HG02943 (cell line): ENCODE results near the gene ACSF2.
A peak's percentile ranks its signal among the peaks of the same experiment; 100 is the strongest.

Experiments used
- ATAC-seq: cut with Tn5 transposase; IDR thresholded peaks from one replicate; pipeline ENCODE4 v1.9.1; 2021; ENCODE audit warnings: mild to moderate bottlenecking, low read depth, moderate library complexity; ENCODE audit not compliant: unreplicated experiment

ACSF2 gene

DNA sequence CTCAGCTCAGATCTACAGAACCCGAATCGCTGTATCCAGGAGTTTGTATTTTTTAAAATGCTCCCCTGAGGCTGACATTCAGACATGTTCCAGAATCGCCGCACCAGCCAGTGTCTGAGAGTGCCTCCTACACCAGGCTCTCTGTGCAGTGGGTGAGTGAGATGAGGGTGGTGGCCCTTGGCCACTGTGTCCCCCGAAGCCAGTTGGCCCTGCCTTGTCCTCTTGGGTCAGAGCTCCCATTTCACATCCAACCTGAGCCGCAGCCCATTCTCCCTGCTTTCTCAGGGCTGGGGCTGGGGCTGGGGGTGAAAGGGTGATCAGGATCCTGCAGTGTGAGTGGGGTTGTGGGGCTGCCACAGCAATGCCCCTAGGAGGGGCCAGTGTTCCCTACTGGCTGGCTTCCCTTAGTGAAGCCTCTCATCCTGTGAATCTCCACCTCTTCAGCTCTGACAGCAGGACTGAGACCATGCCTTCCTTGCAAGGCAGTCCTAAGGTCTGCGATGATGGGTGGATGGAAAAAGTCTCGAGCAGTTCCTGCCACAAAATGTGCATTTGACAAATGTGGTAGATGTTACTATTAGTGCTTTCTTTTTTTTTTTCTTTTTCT lies 69.3 kb downstream of the ACSF2 start:
- no peak for ATAC-seq

DNA sequence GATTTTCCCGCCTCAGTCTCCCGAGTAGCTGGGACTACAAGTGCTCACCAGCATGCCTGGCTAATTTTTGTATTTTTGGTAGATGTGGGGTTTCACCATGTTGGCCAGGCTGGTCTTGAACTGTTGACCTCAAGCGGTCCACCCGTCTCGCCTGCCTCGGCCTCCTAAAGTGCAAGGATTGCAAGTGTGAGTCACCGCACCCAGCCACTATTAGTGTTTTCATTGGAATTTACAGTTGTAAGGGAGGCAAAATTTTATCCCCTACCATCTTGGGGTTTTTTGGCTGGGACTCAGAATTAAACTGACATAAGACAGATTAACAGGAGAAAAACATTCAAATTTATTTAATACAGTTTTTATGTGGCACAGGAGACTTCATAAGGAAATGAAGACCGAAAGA lies 69.9 kb downstream of the ACSF2 start:
- ATAC-seq = no peak

DNA sequence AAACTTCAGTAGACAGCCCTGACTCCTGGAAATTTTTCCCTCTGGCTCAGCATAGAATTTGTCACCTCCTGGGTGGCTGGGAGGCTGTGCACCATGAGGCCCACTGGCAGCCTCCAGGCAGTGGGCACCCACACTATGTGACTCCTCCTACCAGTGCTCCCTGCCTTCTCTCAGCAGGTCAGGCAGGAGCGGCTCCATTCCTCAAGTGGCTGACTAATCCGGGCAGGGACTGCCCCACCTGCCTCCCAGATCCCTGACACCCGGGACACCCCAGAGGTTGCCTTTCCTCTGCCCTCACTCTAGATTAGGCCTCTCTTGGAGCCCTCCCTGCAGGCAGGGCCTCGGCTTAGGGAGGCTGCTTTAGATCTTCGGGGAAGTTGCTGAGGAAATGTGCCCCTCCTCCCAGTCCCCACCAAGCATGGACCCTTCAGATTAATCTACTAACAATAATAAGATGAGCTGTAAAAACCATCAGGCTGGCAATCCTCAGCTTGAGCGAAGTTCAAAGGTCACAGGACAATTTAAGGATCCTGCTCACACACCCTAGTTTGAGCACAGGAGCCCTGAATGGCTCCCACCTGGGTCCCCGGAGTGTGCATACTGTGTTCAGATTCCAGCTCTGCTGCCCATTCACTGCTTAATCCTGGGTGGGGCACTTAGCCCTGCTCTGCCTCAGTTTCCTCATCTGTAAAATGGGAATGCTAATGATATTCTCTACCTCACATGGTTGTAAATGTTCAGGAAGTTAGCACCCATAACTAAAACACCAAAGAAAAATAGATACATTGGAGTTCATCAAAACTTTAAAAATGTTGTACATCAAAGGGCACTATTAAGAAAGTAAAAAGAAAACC lies 72.2 kb downstream of the ACSF2 start:
- no peak for ATAC-seq

DNA sequence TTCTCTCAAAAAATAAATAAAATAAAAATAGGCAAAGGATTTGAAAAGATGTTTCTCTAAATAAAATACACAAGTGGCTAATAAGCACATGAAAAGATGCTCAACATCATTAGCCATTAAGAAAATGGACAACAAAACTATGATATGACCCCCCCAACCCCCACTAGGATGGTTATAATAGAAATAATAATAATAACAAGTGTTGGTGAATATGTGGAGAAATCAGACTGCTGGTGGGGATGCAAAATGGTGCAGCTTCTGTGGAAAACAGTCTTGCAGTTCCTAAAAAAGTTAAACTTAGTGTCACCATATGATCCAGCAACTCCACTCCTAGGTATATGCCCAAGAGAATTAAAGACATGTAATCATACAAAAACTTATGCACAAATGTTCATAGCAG lies 73.3 kb downstream of the ACSF2 start:
- no peak for ATAC-seq

DNA sequence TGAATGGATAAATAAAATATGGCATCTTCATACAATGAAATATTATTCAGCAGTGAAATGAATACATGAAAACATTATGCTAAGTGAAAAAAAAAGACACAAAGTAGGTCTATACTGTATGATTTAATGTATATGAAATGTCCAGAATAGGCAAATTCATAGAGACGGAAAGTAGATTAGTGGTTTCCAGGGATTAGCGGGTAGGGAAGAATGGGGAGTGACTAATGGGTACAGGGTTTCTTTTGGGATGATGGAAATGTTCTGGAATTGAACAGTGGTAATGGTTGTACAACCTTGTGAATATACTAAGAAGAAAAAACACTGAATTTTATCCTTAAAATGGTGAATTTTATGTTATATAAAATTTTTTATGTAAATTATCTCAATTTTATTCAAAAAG lies 73.7 kb downstream of the ACSF2 start:
- no peak for ATAC-seq

DNA sequence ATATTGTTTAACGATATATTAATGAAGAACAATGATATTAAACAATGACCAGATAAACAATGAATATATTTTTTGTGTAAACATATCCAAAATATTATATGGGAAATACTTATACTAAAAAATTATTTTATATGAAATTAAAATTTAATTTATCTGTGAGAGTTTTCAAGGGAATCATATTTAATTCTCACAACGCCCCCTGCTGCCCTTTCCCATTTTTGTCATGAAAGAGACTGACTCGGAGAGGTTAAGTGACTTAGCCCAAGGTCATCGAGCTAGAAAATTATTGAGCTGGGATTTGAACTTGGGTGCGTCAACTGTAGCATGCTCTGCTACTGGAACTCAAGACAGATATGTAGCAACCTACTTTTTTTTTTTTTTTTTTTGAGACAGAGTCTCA lies 75.0 kb downstream of the ACSF2 start:
- no peak for ATAC-seq

DNA sequence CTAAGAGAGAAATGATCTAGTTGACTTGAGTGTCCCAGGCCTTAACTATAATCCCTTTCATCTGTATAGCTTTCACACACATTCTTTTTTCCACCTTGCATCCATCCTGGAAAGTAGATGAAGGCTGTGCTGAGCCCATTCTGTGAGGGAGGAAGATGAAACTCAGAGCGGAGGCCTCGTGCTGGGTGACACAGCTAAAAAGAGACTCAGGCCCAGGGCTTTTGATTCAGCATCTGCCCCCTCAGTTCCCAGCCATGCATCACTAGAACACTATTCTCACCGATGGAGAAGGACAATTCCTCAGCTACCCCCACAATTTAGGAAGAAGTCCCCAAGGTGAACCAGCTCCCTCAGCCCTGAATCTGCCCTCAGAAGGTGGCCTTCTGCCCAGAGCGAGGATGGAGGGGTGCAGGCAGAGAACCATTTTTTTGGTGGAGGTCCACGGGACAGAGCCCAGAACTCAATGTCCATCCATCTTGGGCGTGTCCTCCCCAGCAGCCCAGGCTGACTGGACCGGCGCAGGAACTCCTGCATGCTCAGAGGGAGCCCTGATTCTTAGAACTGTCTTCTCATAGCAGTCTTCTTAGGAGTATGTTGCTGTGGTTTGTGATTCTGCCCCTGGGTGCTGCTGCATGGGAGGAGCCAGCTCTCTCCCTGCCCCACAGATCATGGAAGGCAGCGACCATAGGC lies 76.4 kb downstream of the ACSF2 start:
- ATAC-seq = no peak

DNA sequence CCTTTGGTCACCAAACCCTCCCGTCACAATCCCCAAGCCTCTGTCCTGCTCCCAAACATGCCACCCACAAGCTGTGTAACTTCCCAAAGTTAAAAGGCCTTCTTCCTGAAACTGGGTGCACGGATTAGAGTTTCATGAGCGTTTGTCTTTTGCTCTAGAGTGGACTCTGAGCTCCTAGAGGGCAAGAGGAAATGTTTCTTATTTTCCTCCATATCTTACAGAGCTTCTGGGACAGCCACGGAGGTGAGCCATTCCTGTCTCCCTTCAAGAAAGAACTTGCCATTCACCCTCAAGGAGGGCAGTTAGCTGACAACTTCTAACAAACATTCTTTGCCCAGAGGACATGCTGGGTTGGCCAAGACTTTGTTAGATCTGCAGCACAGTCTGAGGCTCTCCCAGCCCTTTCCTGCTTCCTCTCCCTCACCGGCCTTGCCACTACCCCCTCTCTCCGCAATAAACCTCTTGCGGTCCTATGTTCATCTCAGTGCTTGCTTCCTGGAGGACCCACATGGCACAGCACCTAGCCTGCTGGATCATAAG lies 79.6 kb downstream of the ACSF2 start:
- ATAC-seq = no peak

DNA sequence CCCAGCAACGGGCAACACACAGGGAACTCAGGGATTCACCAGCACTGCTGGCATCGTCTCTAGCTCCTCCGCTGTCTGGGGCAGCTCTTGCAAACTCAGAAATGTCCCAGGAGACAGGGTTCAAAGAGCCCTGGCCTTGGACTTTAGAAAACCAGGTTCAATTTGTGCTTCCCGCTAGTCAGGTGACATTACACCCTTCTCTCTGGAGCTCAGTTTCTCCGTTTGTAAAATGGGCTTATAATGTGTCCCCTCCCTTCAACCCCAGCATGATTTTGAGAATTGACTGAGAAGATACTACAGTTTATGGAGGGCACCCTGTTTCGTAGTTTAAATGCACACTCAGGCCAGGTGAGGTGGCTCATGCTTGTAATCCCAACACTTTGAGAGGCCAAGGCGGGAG lies 80.3 kb downstream of the ACSF2 start:
- no peak for ATAC-seq

DNA sequence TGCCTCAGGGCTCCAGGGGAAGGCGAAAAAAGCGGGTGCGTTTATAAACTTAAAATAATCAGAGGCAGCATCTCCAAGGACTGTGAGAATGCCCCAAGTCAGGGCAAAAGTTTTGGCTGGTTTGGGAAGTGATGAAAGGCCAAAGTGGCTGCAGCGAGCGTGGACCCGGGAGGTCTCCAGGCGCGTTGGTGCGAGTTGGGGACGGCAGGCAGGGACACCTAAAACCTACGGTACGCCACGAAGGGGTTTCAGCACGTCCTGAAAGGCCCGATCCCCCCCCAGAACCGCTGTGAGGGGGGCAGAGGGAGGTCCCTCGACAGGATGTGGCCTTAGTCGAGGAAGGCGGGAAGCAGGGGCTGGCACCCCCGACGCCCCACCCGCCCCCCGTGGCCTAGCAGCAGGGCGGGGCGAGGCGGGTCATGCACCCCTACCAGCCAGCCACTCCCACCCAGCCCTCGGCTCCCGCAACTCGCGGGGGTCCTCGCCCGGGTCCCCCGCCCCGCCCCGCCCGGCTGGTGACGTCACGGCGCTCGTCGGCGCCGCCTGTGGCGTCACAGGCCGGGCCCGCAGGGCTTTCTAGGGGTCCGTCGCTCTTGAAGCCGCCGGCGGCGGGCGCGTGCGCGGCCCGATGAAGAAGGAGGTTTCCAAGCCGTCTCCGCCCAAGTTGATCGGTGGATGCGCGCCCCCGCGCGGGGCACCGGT lies 82.0 kb downstream of the ACSF2 start, which contains the start of gene MYCBPAP:
MYCBPAP (plus strand) TSS at position 569 of the 702 bp plus-strand sequence. CDS start 236 bp downstream, outside the sequence.
- no peak for ATAC-seq

DNA sequence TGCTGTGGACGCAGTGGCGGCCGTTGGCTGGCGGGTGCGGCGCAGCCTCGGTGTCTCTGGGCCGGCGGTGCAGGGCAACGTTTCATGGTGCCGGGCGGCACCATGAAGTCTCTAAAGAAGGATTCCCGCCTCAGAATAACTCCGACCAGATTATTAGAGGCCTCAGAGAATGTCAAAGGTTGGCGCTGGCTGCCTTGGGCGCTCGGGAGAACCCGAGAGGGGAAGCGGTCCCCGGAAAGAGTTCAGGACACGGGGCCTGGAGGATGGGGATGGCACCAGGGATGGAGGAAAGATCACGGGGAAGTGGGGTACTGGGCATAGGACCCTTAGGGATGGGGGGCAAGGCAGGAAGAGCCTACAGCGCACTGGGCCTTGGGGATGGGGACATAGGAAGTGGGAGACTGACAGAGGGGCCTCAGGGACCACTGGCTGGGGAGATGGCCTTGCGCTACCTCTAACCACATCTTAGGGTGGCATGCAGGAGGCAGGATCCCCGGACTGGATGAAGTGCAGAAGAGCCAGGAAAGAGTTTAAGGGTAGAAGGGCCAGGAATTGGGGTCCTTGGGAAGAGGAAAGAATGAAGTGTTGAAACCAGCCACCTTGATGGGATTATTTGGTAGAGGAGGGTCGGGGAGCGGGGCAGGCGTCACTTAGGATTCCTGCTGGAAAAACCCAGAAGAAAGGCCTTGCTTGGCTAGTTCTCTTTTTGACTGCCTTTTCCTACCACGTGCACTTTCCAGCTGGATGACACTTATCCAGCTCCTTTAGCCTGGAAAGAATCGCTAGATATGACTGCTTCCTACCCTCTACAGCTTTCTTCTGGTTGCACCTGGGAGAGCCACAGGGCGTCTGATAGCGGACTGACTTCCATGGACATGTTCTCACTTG lies 82.8 kb downstream of the ACSF2 start:
- ATAC-seq = no peak

DNA sequence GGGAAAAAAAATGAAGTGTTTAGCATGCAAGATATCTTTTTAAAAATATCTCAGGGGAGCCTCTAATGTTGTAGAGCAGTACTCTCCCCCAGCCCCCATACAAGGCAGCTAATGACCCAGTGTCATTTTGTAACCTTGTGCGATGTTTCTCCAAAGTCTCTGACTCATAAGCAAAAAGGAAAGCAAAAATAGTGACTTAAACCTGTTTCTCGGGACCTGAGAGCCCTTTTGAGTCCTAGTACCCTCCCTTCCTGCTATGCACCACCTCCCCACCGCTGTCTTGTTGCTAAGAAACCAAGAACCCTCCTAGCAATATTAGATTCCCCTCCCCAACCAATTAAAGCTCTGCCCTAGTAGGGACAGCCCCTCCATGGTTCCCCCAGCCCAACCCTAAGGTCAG lies 85.0 kb downstream of the ACSF2 start:
- peak; percentile 70 for ATAC-seq

DNA sequence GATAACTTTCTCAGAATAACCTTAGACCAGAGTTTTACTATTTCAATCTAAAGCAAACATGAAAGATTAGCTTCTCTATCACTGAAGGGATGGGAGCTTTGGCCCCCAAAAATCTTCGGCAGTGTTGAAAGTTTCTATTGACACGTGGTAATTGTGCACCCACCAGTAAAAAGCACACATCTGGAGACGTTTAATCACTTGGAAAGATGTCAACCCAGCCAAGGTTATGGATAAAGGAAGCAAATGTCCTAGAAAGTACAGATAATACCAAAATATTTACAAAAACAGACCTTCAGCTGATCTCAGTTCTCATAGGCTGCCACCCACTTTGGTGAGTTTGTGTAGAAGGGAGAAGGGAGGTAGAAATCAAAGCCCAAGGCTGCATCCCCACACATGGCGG lies 87.5 kb downstream of the ACSF2 start:
- ATAC-seq = no peak

DNA sequence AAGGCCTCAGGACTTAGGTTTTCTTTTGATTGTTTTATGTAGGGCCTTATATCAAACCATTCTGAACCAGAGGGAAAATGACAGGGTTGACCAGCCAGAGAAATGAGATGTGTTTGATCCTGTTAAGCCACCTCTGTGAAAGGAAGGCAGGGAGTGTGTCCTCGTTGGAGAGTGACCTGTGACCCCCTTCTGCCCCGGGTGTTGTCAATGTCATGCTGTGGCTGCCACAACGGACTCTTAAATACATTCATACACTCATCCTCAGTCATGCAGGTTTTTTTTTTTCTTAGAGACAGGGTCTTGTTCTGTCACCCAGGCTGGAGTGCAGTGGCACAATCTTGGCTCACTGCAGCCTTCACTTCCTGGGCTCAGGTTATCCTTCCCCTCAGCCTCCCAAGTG lies 88.4 kb downstream of the ACSF2 start:
- ATAC-seq = no peak

DNA sequence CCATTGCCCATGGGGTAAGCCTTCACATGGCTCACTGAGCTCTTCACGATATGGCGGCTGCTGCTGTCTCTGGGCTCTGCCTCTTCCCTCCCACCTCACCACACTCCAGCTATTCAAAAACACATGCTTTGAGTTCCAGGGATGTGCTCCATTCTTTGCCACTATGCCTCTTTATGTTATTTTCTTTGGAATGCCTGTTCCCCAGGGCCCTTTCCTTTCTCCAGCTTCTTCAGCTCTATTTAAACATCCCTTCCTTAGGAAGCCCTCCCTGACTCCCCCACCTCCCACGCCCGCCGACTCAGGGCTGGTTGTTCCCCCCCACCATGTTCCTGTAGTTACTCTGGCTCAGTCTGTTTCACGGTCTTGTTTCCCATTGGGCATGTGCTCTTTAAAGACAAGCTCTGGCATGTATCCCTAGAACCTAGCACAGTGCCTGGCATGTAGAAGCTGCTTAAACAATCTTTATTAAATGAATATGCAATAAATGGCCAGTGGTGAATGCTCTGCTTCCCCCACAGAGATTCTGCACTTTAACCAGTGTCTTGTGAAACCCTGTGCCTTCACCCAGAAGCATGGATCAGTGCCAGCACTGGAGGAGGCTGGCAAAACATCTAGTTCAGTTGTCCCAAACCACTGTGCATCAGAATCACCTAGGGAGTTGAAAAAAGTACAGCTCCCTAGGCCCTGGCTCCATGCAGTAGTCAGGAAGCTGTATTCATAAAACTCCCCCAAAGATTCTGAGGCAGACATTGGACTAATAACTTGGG lies 89.1 kb downstream of the ACSF2 start:
- ATAC-seq = no peak

DNA sequence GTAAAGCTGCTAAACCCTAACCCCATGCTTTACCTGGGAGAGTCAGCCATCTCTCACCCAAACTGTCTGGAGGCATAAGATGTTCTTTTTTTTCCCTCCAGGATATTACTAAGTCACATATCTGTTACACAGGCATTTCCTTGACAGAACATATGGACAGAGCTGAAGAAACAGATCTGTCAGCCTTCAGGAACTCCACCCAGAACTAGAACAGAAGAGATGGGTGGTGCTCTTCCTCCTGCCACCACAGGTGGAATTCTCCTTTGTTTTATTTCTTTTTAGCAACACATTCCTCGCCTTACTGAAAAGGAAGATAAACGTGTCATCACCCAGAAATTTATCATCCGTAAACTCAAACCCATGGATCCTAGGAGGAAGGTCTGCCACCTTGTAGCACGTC lies 91.0 kb downstream of the ACSF2 start:
- ATAC-seq = no peak

DNA sequence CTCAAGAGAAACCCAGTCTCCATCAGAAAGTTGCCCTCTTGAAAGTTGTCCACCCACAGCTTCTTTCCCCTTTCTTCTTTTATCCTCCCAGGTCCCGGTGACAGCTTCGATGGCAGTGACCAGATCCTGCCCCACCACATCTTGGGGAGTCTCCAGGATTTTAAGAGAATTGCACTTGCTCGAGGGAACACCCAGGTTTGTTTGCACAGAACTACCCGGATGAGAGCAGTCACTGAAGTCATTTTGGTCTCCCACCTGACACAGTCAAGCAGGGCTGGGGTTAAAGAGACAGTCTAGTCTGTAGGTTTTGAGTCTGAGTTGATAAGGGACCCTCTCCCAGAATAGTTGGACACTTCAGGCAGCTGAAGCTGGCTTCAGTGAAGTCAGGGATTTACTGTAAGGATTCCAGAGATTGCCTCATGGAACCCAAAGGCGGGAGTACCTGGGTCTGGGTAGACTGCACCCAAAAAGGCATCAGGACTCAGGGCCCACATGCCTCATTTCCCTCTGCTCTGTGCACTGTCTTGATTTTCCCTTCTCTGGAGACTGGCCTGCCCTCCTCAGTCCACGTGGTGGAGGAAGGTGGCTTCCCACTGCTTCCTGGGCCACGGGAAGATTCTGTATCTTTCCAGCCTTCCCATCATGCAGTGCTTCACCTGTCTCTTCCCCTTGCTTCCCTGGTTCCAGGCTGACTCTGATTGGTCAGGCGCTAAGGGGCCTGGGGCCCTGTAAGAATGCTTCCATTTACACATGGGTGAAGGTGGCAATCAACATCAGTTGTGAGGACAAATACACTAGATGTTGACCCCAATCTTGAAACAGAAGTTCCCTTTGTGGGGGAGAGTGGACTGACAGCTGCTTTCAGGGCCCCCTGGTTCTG lies 91.7 kb downstream of the ACSF2 start:
- no peak for ATAC-seq
